HG02973 (cell line): ENCODE measurements around the gene LRRC58.
A peak's percentile ranks its signal among the peaks of the same experiment; 100 is the strongest.
"Not testable (repeated sequence)": the region's sequence is repeated elsewhere in the genome, so short reads cannot be mapped to it uniquely, and the experiment has no call there.

Source experiments
- ATAC-seq: cut with Tn5 transposase; IDR thresholded peaks from one replicate; pipeline ENCODE4 v1.9.1; 2021; ENCODE audit warnings: moderate library complexity; ENCODE audit not compliant: unreplicated experiment

LRRC58 gene

GRCh38 chr3:120348991-120349854 is at the start of gene LRRC58:
Gene LRRC58, minus strand, starts transcription at chr3:120349354. Its CDS starts 111 bp downstream, at chr3:120349243.
- peak; percentile 85 for ATAC-seq

DNA sequence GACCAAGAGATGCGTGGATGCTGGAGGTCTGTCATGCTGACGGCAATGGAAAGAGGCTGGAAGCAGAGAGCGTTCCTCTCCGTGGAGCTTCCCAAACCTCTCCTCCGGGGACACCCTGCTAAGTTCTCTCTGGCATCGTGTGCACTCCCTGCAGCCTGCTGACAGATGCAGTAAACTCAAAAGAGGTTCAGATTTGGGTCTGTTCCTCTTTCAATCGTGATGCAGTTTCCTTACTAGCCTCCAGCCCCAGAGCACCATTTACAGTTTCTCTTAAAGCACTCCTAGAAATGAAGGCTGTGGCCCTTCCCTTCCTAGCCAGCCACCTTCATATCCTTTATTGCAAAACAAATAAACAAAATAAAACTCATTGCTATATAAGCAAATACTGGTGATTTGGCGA is 47.3 kb upstream of the LRRC58 start:
- no peak for ATAC-seq

GRCh38 chr3:120394347-120394746 is 45.2 kb upstream of the LRRC58 start:
- no peak for ATAC-seq

GRCh38 chr3:120393761-120394160 is 44.6 kb upstream of the LRRC58 start:
- no peak for ATAC-seq

- no peak for ATAC-seq
These were observed 44.1 kb upstream of the LRRC58 start for GRCh38 chr3:120393243-120393642.

- no peak for ATAC-seq
These were observed 33.8 kb upstream of the LRRC58 start for GRCh38 chr3:120382941-120383447.

DNA sequence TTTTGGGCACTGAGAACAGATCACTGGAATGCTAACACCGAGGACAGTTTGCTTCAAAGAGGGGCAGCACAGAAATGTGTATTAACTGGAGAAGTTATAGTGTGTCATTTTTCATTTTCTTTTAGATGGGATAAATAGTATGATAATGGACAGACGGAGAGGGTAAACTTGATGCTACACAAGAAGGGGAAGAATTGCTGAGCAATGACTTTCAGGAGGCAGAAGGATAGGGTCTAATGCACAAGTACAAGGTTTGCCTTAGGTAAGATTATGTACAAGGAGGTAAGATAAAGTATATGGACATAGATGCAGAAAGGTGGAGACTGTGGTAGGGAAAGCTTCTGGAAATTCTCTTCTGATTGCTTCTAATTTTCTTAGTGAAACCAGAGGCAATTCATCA is 32.3 kb upstream of the LRRC58 start:
- ATAC-seq = no peak

GRCh38 chr3:120377948-120378347 is 28.8 kb upstream of the LRRC58 start:
- ATAC-seq = not testable (repeated sequence)

DNA sequence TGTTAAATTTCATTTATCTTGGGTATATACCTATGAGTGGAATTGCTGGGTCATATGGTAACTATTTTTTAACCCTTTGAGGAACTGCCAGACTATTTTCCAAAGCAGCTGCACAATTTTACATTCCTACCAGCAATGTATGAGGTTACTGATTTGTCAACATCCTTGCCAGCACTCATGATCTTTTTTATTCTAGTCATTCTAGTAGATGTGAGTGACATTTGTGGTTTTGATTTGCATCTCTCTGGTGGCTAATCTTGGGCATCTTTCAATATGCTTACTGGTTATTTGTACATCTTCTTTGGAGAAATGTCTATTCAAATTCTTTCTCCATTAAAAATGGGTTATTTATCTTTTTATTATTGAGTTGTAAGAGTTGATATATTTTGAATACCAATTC is 21.3 kb upstream of the LRRC58 start:
- peak; percentile 54 for ATAC-seq

DNA sequence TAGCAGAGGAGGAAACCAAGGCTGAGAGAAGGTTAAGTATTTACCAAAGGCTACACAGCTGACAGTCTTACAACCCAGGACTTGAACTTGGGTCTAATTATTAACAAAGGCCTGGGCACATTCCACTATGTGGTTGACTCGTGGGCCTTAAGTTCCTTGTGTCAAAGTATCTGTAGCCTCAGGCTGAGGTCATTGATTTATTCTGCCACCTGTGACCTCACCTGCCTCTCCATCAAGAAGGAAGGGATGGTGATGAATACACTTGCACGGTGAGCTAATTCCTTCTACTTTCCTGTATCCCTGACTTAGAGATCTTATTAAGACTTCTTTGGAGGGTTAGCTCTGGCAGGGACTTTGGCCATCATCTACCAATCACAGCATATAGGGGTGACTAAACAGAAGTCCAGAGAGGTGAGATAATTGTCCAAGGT is 19.9 kb upstream of the LRRC58 start:
- peak; percentile 90 for ATAC-seq

- ATAC-seq = peak; percentile 52
These were observed 19.0 kb upstream of the LRRC58 start for GRCh38 chr3:120368172-120368571.

- no peak for ATAC-seq
These were observed 15.7 kb upstream of the LRRC58 start for GRCh38 chr3:120364821-120365220.

GRCh38 chr3:120364101-120364500 is 14.9 kb upstream of the LRRC58 start:
- no peak for ATAC-seq

- ATAC-seq = no peak
These were observed 8.7 kb upstream of the LRRC58 start for GRCh38 chr3:120357807-120358206.

- ATAC-seq = no peak
These were observed 6.3 kb upstream of the LRRC58 start for GRCh38 chr3:120355486-120355885.

DNA sequence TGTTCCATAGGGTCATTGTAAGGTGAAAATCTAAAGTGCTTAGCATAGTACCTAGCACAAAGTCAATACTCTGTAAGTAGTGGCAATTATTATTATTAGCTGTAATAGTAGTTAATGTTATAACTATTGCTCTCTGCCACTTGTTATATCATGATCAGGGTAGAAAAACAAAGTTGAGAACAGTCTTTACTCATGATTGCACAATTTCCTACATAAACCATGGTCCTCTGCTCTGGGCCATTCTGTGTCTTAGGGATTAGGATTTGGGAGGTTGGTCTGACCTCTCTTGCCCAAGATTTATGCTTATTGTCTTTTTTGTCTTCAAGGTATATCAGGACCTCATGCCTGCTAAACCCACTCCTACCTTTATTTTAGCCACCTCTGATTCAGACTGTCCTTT is 4.3 kb upstream of the LRRC58 start:
- no peak for ATAC-seq

DNA sequence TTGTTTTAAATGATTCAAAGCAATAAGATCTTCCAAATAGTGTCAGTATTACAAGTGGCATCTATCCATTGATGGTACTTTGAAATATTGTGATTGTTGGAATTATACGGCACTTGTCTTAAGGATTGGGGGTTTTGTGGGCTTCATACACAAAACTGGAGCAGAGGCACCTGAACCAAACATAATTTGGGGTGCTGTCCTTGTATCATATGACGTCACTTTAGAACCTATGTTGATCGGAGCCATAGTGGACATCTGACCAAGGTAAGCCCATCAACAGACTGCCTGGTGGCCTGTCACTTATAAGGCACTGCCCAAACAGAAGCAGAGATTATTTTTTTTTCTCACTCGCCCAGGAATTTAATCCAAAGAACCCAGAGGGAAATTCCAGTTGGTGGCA is 2.9 kb upstream of the LRRC58 start:
- ATAC-seq = no peak

GRCh38 chr3:120350401-120350941 is 1.3 kb upstream of the LRRC58 start:
- ATAC-seq = no peak

DNA sequence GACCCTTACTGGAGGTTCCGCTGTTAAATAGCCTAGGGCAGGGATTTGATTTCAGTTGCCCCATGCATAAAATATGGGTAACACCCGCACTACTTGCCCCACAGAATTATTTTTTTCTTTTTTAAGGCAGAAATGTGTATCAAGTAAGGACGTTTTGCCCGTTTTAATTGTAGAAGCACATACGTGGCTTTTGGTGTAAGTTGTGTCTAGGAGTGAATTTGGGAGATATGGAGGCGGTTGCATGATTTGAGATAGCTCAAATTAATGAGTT is 636 bp upstream of the LRRC58 start:
- ATAC-seq = no peak

DNA sequence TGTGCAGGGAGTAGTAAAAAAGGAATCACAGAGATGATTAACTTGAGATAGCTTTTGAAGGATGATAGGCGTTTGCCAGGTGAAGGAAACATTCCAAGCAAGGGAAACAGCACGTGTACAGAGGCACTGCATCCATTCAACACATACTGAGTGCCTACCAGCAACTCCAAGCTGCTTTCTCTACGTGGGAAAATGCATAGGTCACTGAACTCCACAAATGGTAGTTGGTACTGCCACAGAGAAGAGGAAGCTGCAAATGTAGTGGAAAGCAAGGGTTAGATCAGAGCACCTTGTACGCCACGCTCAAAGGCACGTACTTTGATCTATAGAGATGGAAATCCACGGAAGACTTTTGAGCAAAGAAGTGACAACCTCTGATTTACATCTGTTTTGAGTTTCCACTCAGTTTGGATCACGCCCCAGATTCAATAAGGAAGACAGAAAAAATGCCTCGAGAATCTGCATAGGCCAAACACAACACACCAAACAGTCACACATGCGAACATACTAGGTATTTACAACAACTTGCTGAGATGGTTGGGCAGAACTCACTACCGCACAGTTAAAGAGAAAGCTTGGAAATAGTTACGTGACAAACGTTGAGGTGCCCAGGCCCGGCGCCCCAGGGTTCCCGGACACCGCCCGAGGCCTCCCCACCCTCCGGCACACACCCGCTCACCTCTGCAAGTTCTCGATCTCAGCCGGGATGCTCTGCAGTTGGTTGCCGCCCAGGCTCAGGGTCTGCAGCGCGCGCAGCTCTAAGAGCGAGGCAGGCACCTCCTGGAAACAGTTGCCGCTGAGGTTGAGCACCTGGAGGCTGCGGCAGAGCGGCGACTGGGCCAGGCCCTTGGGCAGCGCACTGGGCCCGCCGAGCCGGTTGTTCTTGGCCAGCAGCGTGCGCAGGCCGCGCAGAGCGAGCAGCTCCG is 826 bp downstream of the LRRC58 start:
- peak; percentile 53 for ATAC-seq

DNA sequence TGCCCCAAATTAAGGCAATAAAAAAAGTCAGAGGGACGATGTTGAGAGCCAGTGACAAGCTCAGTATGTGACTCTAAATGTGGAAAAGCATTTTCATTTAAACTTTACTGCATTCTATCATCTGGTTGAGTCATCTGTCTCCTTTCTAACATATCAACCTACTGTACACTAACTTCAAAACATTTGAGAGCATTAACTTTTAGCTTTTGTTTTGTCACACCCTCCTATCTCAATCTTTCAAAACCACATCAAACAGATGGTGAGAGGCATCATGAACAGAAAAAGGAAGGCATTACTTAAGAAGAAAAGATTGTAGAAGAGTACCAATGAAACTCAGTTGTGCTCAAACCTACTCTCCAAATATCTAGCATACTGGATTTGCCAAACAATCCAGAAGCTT is 4.8 kb downstream of the LRRC58 start:
- no peak for ATAC-seq
